Gastrocnemius medialis (tissue), 4 donors: ENCODE measurements around the gene WFS1. TPM values are rescaled to one million over a fixed set of nuclear protein-coding genes. Genes with fewer than 3 reads are reported as not detected.

Experiments used
- ATAC-seq, 2 donors: fragments of 150-250 bp; one replicate each; pipeline ENCODE4 v1.9.1; 2016
- DNase-seq, 2 donors: peaks; one replicate each; pipeline ENCODE4 v3.0.0-alpha.2; 2019
- H3K27ac ChIP-seq, 4 donors: fragments of 200-600 bp; sonication (generic); 1 replicate in 1 of 4; 2 replicates in 3 of 4; pipeline ENCODE4 v1.5.1; 2016 to 2018; ENCODE audit warnings: mild to moderate bottlenecking in 2 of 4, moderate library complexity in 1 of 4
- H3K27me3 ChIP-seq, 3 donors: fragments of 200-600 bp; sonication (generic) in 2 of 3; 1 replicate in 1 of 3; 2 replicates in 2 of 3; pipeline versions ENCODE4 v1.5.1 to v1.6.0; 2016 to 2019; ENCODE audit warnings: mild to moderate bottlenecking in 1 of 3, moderate library complexity in 1 of 3
- H3K36me3 ChIP-seq, 2 donors: fragments of 200-600 bp; sonication (generic) in 1 of 2; one replicate each; pipeline ENCODE4 v1.5.1; 2017 to 2018
- H3K4me1 ChIP-seq, 2 donors: fragments of 200-600 bp; sonication (generic) in 1 of 2; one replicate each; pipeline ENCODE4 v1.5.1; 2016 to 2017; ENCODE audit warnings: mild to moderate bottlenecking in 2 of 2
- H3K4me3 ChIP-seq, 4 donors: fragments of 200-600 bp; sonication (generic) in 3 of 4; 1 replicate in 1 of 4; 2 replicates in 3 of 4; pipeline ENCODE4 v1.5.1; 2016 to 2019; ENCODE audit warnings: mild to moderate bottlenecking in 2 of 4
- H3K9me3 ChIP-seq, 3 donors: fragments of 200-600 bp; sonication (generic) in 2 of 3; 1 replicate in 1 of 3; 2 replicates in 2 of 3; pipeline ENCODE4 v1.5.1; 2016 to 2019
- POLR2A ChIP-seq, 2 donors: fragments of 450-650 bp; IDR thresholded peaks; one replicate each; pipeline ENCODE4 v1.6.1; 2017; ENCODE audit warnings: antibody characterized with exemption in 2 of 2, mild to moderate bottlenecking in 2 of 2, moderate library complexity in 2 of 2
- in situ Hi-C, 4 donors: fragments of 200-750 bp; cut with MboI; loops; one replicate each; pipeline versions ENCODE4 v1.15.0 to v1.8.0; 2017; ENCODE audit warnings: low sequenced_read_pairs in 4 of 4
- intact Hi-C: fragments of 100-400 bp; cut with DNase I; formaldehyde crosslinking; loops from one replicate; pipeline ENCODE4 v1.15.1; 2023; ENCODE audit warnings: low total_unique reads
- total RNA-seq, 4 donors: library from RNA; depleted of rRNA; stranded (reverse); fragments of >200 nt; gene quantifications; one replicate each; pipeline versions ENCODE4 v1.1.0 to v1.2.3, GENCODE V29; 2016
- TF ChIP-seq, protein P1 (sequence below), 5 experiments: fragments of 450-650 bp in 3 of 5; fragments of 200-600 bp in 2 of 5; sonication (generic) in 2 of 5; IDR thresholded peaks in 4 of 5; conservative IDR thresholded peaks in 1 of 5; 1 replicate in 4 of 5; 2 replicates in 1 of 5; pipeline ENCODE4 v1.5.1; 2016 to 2019; ENCODE audit warnings: antibody characterized with exemption in 5 of 5, mild to moderate bottlenecking in 3 of 5, moderate library complexity in 3 of 5

Gene WFS1
- total RNA-seq, 4 donors from 2014 or later, result 13.6 to 23.7 (median 15.6) TPM

DNA sequence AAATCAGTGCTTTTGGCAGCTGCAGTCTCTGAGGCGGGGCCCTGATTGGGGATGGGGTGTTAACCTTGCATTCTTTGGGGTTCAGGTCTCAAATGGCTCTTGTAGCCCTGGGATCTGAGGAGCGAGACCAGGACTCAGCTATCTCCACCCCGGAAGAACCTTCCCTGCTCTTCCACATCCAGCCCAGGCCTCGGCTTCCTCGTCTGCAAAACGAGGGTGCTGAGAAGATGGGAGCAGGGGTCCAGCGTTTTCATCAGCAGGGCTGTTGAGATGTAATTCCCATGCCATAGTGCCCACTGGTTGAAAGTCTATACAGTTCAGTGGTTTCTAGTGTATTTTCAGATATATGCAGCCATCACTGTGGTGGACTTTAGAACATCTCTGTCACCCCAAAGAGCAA lies 34.6 kb upstream of the WFS1 start:
- in situ Hi-C loops, result no loop called here
- Histone ChIP-seq H3K36me3 (no peaks in the 10 kb centered on the region), H3K27me3 (no peaks in the 10 kb centered on the region), H3K9me3 (no peaks in the 10 kb centered on the region), H3K4me3 (no peak overlapping the region), H3K27ac (no peak overlapping the region), H3K4me1 (no peaks in the 10 kb centered on the region)
- no peak for DNase-seq
- TF ChIP-seq, protein P1, sequence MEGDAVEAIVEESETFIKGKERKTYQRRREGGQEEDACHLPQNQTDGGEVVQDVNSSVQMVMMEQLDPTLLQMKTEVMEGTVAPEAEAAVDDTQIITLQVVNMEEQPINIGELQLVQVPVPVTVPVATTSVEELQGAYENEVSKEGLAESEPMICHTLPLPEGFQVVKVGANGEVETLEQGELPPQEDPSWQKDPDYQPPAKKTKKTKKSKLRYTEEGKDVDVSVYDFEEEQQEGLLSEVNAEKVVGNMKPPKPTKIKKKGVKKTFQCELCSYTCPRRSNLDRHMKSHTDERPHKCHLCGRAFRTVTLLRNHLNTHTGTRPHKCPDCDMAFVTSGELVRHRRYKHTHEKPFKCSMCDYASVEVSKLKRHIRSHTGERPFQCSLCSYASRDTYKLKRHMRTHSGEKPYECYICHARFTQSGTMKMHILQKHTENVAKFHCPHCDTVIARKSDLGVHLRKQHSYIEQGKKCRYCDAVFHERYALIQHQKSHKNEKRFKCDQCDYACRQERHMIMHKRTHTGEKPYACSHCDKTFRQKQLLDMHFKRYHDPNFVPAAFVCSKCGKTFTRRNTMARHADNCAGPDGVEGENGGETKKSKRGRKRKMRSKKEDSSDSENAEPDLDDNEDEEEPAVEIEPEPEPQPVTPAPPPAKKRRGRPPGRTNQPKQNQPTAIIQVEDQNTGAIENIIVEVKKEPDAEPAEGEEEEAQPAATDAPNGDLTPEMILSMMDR (IDR thresholded peaks at IDR 0.05 in 4 of 5, conservative IDR thresholded peaks at IDR 0.05 in 1 of 5), result no peak
- TF ChIP-seq POLR2A (IDR thresholded peaks at IDR 0.05), result no peak
- intact Hi-C loops, result no loop called here
- no peak for ATAC-seq

DNA sequence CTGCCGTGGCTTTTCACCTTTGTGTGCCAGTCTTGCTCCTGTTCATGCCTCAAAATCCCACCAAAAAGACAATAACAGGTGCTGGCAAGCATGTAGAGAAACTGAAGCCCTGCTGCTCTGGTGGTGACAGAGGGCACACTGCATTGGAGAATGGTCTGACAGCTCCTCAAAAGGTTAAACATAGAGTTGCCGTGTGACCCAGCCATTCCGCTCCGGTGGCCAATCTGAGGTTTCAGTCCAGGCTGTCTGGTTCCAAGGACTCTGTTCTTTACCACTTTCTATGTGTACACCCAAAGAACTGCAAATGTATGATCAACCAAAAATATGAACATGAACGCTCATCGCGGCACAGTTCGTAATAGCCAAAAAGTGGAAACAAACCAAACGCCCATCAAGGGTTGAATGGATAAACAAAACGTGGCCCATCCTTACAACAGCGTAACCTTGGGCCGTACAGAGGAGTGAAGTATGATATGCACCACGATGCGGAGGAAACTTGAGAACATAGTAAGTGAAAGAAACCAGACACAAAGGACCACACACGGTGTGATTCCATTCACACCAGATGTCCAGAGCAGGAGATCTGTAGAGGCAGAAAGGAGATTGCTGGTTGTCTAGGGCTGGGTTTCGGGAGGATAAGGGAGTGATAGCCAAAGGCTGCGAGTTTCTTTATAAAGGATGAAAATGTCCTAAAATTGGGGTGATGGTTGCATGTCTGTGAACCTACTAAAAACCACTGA lies 33.6 kb upstream of the WFS1 start:
- ATAC-seq, result no peak
- TF ChIP-seq, protein P1 (IDR thresholded peaks at IDR 0.05 in 4 of 5, conservative IDR thresholded peaks at IDR 0.05 in 1 of 5), result no peak
- TF ChIP-seq POLR2A (IDR thresholded peaks at IDR 0.05), result no peak
- no peak for DNase-seq
- intact Hi-C loops (no loop called here), in situ Hi-C loops (no loop called here)
- Histone ChIP-seq H3K36me3 (no peaks in the 10 kb centered on the region), H3K4me1 (no peaks in the 10 kb centered on the region), H3K27me3 (no peaks in the 10 kb centered on the region), H3K27ac (no peak overlapping the region), H3K9me3 (no peaks in the 10 kb centered on the region), H3K4me3 (no peak overlapping the region)

DNA sequence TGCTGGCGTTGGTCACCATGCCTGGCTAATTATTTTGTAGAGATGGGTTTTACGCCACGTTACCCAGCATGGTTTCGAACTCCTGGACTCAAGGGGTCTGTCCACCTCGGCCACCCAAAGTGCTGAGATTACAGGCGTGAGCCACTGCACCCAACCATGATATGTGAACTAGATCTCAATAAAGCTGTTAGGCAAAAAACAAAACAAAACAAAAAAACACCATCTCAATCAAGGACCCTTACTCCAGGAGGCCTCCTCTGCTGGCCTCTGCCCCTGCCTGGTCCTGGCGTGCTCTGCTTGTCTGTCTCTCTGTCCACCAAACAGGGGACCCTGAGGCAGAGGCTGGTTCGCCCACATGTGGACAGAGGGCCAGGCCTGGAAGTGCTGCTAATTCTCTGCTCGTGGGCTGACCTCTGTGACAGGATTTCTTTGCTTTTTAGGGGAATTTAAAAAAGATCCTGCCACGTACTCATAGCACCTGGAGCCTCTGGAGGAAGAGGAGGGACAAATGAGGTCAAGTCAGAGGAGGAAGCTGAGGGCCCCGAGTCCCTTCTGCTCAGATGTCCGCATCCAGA lies 32.7 kb upstream of the WFS1 start:
- ATAC-seq (no peak), DNase-seq (no peak)
- H3K4me1 ChIP-seq, result no peaks in the 10 kb centered on the region
- H3K27me3 ChIP-seq, result no peaks in the 10 kb centered on the region
- H3K4me3 ChIP-seq, result no peak overlapping the region
- H3K36me3 ChIP-seq, result no peaks in the 10 kb centered on the region
- in situ Hi-C loops (no loop called here), intact Hi-C loops (no loop called here)
- TF ChIP-seq, protein P1 (IDR thresholded peaks at IDR 0.05 in 4 of 5, conservative IDR thresholded peaks at IDR 0.05 in 1 of 5), result no peak
- no peak for TF ChIP-seq POLR2A (IDR thresholded peaks at IDR 0.05)
- no peaks in the 10 kb centered on the region for H3K9me3 ChIP-seq
- no peak overlapping the region for H3K27ac ChIP-seq

DNA sequence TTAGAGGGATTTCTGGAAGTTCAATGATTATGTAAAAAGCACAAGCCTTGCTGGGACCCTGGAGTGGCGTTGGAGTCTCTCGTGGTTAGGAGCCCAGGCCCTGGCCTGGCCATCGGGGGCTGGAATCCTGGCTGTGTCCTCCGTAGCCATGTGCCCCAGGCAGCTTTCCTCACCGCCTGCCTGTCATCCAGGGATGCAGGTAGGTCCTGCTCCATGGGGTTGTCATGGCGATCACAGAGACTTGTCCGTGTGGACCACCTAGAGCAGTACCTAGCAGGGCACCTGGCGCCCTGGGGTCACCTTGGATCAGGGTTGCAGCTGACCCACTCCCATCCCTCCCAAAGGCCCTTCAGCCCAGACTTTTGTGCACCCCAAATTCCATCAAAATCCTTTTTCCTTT lies 30.2 kb upstream of the WFS1 start:
- no peaks in the 10 kb centered on the region for H3K36me3 ChIP-seq
- intact Hi-C loops (no loop called here), in situ Hi-C loops (no loop called here)
- H3K27me3 ChIP-seq, result peaks cover 0 to 21% (median 12%) of the 10 kb centered on the region in 3 donors
- H3K27ac ChIP-seq, result no peak overlapping the region
- no peak for ATAC-seq
- H3K9me3 ChIP-seq, result no peaks in the 10 kb centered on the region
- TF ChIP-seq, protein P1 (IDR thresholded peaks at IDR 0.05 in 4 of 5, conservative IDR thresholded peaks at IDR 0.05 in 1 of 5), result no peak
- no peak for TF ChIP-seq POLR2A (IDR thresholded peaks at IDR 0.05)
- H3K4me1 ChIP-seq, result no peaks in the 10 kb centered on the region
- no peak for DNase-seq
- no peak overlapping the region for H3K4me3 ChIP-seq
